Measurements from ENCODE around the gene DNAJB11. TPM values are rescaled to one million over a fixed set of nuclear protein-coding genes. Genes with fewer than 3 reads are reported as not detected.

Gene DNAJB11
- total RNA-seq, 1 experiment from 2014 or later = 103 TPM

DNA sequence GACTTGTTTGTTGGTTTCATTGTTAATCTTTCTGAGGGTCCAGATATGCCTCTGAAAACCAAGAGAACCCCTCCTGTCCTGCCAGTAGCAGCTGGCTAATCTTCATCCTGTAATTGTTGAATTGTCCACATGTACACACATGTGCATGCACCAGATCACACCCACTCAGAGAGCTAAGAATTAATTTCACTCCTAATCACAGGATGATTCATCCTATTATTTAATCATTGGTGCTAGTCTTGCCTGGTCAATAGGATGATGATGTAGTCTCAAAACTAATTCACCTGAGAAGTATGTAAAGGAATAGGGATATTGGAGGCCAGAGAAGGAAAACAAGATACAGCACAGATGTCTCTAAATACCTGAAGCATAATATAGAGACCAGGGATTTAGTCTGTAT is 34.6 kb downstream of the DNAJB11 start:
- Histone ChIP-seq H3K27ac (ENCODE audit: low read depth, low read length, poor library complexity, severe bottlenecking) (no peak overlapping the region), H3K9me3 (ENCODE audit: low read depth, low read length, poor library complexity, severe bottlenecking) (no peaks in the 10 kb centered on the region), H3K4me3 (ENCODE audit: low read depth, low read length, poor library complexity, severe bottlenecking) (no peak overlapping the region), H3K36me3 (ENCODE audit: insufficient read depth, low read length, poor library complexity, severe bottlenecking) (no peaks in the 10 kb centered on the region), H3K4me1 (ENCODE audit: insufficient read depth, low read length, poor library complexity, severe bottlenecking) (no peaks in the 10 kb centered on the region), H3K27me3 (replicated peaks; ENCODE audit: insufficient read depth, low read depth, low read length, poor library complexity) (no peaks in the 10 kb centered on the region)
- TF ChIP-seq, protein P1, sequence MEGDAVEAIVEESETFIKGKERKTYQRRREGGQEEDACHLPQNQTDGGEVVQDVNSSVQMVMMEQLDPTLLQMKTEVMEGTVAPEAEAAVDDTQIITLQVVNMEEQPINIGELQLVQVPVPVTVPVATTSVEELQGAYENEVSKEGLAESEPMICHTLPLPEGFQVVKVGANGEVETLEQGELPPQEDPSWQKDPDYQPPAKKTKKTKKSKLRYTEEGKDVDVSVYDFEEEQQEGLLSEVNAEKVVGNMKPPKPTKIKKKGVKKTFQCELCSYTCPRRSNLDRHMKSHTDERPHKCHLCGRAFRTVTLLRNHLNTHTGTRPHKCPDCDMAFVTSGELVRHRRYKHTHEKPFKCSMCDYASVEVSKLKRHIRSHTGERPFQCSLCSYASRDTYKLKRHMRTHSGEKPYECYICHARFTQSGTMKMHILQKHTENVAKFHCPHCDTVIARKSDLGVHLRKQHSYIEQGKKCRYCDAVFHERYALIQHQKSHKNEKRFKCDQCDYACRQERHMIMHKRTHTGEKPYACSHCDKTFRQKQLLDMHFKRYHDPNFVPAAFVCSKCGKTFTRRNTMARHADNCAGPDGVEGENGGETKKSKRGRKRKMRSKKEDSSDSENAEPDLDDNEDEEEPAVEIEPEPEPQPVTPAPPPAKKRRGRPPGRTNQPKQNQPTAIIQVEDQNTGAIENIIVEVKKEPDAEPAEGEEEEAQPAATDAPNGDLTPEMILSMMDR (conservative IDR thresholded peaks at IDR 0.05; ENCODE audit: low read depth, low read length) = no peak
- TF ChIP-seq EZH2 (IDR thresholded peaks at IDR 0.05; ENCODE audit: borderline replicate concordance, low read depth, low read length, poor library complexity, severe bottlenecking) = no peak
- no peak for DNase-seq (ENCODE audit: low spot score)
- ChIA-PET POLR2A (ENCODE audit: low non-redundant PET) (no interaction called here), CTCF (no interaction called here)
- BruUV-seq (replicated peaks) = no TSS peak
- intact Hi-C loops (cut with micrococcal nuclease; ENCODE audit: unreplicated experiment) = no loop called here

GRCh38 chr3:186605561-186606545 is 35.3 kb downstream of the DNAJB11 start:
- POLR2A ChIA-PET (ENCODE audit: low non-redundant PET) = no interaction called here
- Histone ChIP-seq H3K9me3 (ENCODE audit: low read depth, low read length, poor library complexity, severe bottlenecking) (no peaks in the 10 kb centered on the region), H3K36me3 (ENCODE audit: insufficient read depth, low read length, poor library complexity, severe bottlenecking) (no peaks in the 10 kb centered on the region), H3K27me3 (replicated peaks; ENCODE audit: insufficient read depth, low read depth, low read length, poor library complexity) (no peaks in the 10 kb centered on the region), H3K27ac (ENCODE audit: low read depth, low read length, poor library complexity, severe bottlenecking) (no peak overlapping the region), H3K4me3 (ENCODE audit: low read depth, low read length, poor library complexity, severe bottlenecking) (no peak overlapping the region), H3K4me1 (ENCODE audit: insufficient read depth, low read length, poor library complexity, severe bottlenecking) (no peaks in the 10 kb centered on the region)
- no TSS peak for BruUV-seq (replicated peaks)
- CTCF ChIA-PET = no interaction called here
- no peak for DNase-seq (ENCODE audit: low spot score)
- TF ChIP-seq, protein P1 (conservative IDR thresholded peaks at IDR 0.05; ENCODE audit: low read depth, low read length) = no peak
- no peak for TF ChIP-seq EZH2 (IDR thresholded peaks at IDR 0.05; ENCODE audit: borderline replicate concordance, low read depth, low read length, poor library complexity, severe bottlenecking)
- intact Hi-C loops (cut with micrococcal nuclease; ENCODE audit: unreplicated experiment) = no loop called here

DNA sequence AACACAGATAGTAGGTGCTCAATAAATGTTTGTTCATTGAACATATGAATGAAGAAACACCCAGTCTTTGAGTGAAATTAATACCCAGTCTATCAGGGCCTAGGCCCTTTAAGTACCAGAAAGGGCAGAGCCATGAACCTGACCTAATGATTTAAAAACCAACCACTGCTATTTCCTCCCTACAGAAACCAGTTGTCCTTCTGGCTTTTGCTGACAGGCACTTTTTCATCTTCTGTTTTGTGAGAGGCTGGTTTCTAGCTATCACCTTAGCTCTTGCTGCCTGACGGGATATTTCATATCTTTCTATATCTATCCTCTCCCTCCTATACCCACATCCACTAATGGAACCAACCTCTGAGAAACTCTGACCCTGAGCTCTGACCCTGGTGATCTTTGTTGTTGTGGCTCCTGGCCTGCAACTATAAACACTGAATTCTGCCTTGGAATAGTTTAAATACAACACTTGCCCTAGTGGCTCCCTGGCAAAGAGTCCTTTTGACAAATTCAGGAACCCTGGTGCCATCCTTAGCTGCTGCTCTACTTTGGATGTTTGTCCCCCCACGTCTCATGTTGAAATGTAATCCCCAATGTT is 38.2 kb downstream of the DNAJB11 start:
- H3K4me1 ChIP-seq (ENCODE audit: insufficient read depth, low read length, poor library complexity, severe bottlenecking) = peaks cover 13% of the 10 kb centered on the region
- no peaks in the 10 kb centered on the region for H3K27me3 ChIP-seq (replicated peaks; ENCODE audit: insufficient read depth, low read depth, low read length, poor library complexity)
- H3K27ac ChIP-seq (ENCODE audit: low read depth, low read length, poor library complexity, severe bottlenecking) = no peak overlapping the region
- TF ChIP-seq, protein P1 (conservative IDR thresholded peaks at IDR 0.05; ENCODE audit: low read depth, low read length) = no peak
- TF ChIP-seq EZH2 (IDR thresholded peaks at IDR 0.05; ENCODE audit: borderline replicate concordance, low read depth, low read length, poor library complexity, severe bottlenecking) = no peak
- no peaks in the 10 kb centered on the region for H3K9me3 ChIP-seq (ENCODE audit: low read depth, low read length, poor library complexity, severe bottlenecking)
- intact Hi-C loops (cut with micrococcal nuclease; ENCODE audit: unreplicated experiment) = no loop called here
- ChIA-PET CTCF (no interaction called here), POLR2A (ENCODE audit: low non-redundant PET) (no interaction called here)
- H3K4me3 ChIP-seq (ENCODE audit: low read depth, low read length, poor library complexity, severe bottlenecking) = no peak overlapping the region
- no peaks in the 10 kb centered on the region for H3K36me3 ChIP-seq (ENCODE audit: insufficient read depth, low read length, poor library complexity, severe bottlenecking)
- no peak for DNase-seq (ENCODE audit: low spot score)
- BruUV-seq (replicated peaks) = no TSS peak
